ENCODE results near the gene ACAA2. TPM values are rescaled to one million over a fixed set of nuclear protein-coding genes. Genes with fewer than 3 reads are reported as not detected.

The ACAA2 gene
- polyA plus RNA-seq, 1 donor (not counting 4 experiments of a cell fraction or from before 2014, with no cell fraction given), result 2.3 TPM

- dilution Hi-C loops (cut with MboI; ENCODE audit: extremely low pct_ligation_motif_present, low sequenced_read_pairs), result no loop called here
- Histone ChIP-seq H2AFZ (ENCODE audit: control insufficient read depth, low read length) (no peak overlapping the region), H3K27ac (ENCODE audit: control insufficient read depth, insufficient read depth, low read length) (no peak overlapping the region), H3K4me2 (ENCODE audit: control insufficient read depth, extremely low read depth, insufficient read depth, low read depth, low read length) (no peak overlapping the region), H3K9ac (ENCODE audit: control insufficient read depth, extremely low read depth, insufficient read depth, low read length) (no peak overlapping the region), H3K79me2 (ENCODE audit: control insufficient read depth, insufficient read depth, low read length) (no peaks in the 10 kb centered on the region), H3K9me3 (ENCODE audit: control insufficient read depth, low read depth, low read length) (no peaks in the 10 kb centered on the region), H3K9me1 (ENCODE audit: control insufficient read depth, extremely low read depth, insufficient read depth, low read length) (no peaks in the 10 kb centered on the region), H3K36me3 (ENCODE audit: control insufficient read depth in 2 of 2, extremely low read depth in 1 of 2, insufficient read depth in 2 of 2, low read length in 2 of 2) (no peaks in the 10 kb centered on the region), H3K27me3 (ENCODE audit: control insufficient read depth, extremely low read depth, insufficient read depth, low read length) (no peaks in the 10 kb centered on the region), H3K4me1 (ENCODE audit: control insufficient read depth, extremely low read depth, insufficient read depth, low read length) (no peaks in the 10 kb centered on the region), H3K4me3 (ENCODE audit: control insufficient read depth in 2 of 3, extremely low read depth in 1 of 3, insufficient read depth in 2 of 3, low read depth in 1 of 3, low read length in 3 of 3) (no peak overlapping the region), H4K20me1 (ENCODE audit: control insufficient read depth, extremely low read depth, insufficient read depth, low read length) (no peaks in the 10 kb centered on the region)
- FAIRE-seq (no peak), DNase-seq (ENCODE audit: low read depth, low spot score) (no peak)
- TF ChIP-seq CTCF (optimal IDR thresholded peaks at IDR 0.05 in 1 of 3, IDR thresholded peaks at IDR 0.05 in 1 of 3, conservative IDR thresholded peaks at IDR 0.05 in 1 of 3; ENCODE audit: extremely low read depth in 1 of 3, insufficient read depth in 2 of 3, low read length in 3 of 3) (no peak), EZH2 (IDR thresholded peaks at IDR 0.05; ENCODE audit: low read length) (no peak)
These were observed 46.7 kb downstream of the ACAA2 start for GRCh38 chr18:49766646-49767045.

GRCh38 chr18:49764032-49764431 lies 49.3 kb downstream of the ACAA2 start:
- Histone ChIP-seq H3K9me3 (ENCODE audit: control insufficient read depth, low read depth, low read length) (no peaks in the 10 kb centered on the region), H3K4me2 (ENCODE audit: control insufficient read depth, extremely low read depth, insufficient read depth, low read depth, low read length) (no peak overlapping the region), H3K9ac (ENCODE audit: control insufficient read depth, extremely low read depth, insufficient read depth, low read length) (no peak overlapping the region), H3K36me3 (ENCODE audit: control insufficient read depth in 2 of 2, extremely low read depth in 1 of 2, insufficient read depth in 2 of 2, low read length in 2 of 2) (no peaks in the 10 kb centered on the region), H3K9me1 (ENCODE audit: control insufficient read depth, extremely low read depth, insufficient read depth, low read length) (no peaks in the 10 kb centered on the region), H3K4me3 (ENCODE audit: control insufficient read depth in 2 of 3, extremely low read depth in 1 of 3, insufficient read depth in 2 of 3, low read depth in 1 of 3, low read length in 3 of 3) (no peak overlapping the region), H3K27me3 (ENCODE audit: control insufficient read depth, extremely low read depth, insufficient read depth, low read length) (no peaks in the 10 kb centered on the region), H3K79me2 (ENCODE audit: control insufficient read depth, insufficient read depth, low read length) (no peaks in the 10 kb centered on the region), H2AFZ (ENCODE audit: control insufficient read depth, low read length) (no peak overlapping the region), H3K4me1 (ENCODE audit: control insufficient read depth, extremely low read depth, insufficient read depth, low read length) (no peaks in the 10 kb centered on the region), H4K20me1 (ENCODE audit: control insufficient read depth, extremely low read depth, insufficient read depth, low read length) (no peaks in the 10 kb centered on the region), H3K27ac (ENCODE audit: control insufficient read depth, insufficient read depth, low read length) (no peak overlapping the region)
- dilution Hi-C loops (cut with MboI; ENCODE audit: extremely low pct_ligation_motif_present, low sequenced_read_pairs), result no loop called here
- no peak for FAIRE-seq
- no peak for DNase-seq (ENCODE audit: low read depth, low spot score)
- TF ChIP-seq EZH2 (IDR thresholded peaks at IDR 0.05; ENCODE audit: low read length), result no peak
- no peak for TF ChIP-seq CTCF (optimal IDR thresholded peaks at IDR 0.05 in 1 of 3, IDR thresholded peaks at IDR 0.05 in 1 of 3, conservative IDR thresholded peaks at IDR 0.05 in 1 of 3; ENCODE audit: extremely low read depth in 1 of 3, insufficient read depth in 2 of 3, low read length in 3 of 3)

Measured in keratinocyte (primary cell).